DMS153 treated with DMSO at 0.1 percent for 48 hours (cell line): ENCODE results near the gene HSPA12A.

Experiments
- DNase-seq: peaks from one replicate; lab custom pipeline; 2025; ENCODE audit not compliant: unreplicated experiment; lab: John Stamatoyannopoulos, UW

Gene HSPA12A

DNA sequence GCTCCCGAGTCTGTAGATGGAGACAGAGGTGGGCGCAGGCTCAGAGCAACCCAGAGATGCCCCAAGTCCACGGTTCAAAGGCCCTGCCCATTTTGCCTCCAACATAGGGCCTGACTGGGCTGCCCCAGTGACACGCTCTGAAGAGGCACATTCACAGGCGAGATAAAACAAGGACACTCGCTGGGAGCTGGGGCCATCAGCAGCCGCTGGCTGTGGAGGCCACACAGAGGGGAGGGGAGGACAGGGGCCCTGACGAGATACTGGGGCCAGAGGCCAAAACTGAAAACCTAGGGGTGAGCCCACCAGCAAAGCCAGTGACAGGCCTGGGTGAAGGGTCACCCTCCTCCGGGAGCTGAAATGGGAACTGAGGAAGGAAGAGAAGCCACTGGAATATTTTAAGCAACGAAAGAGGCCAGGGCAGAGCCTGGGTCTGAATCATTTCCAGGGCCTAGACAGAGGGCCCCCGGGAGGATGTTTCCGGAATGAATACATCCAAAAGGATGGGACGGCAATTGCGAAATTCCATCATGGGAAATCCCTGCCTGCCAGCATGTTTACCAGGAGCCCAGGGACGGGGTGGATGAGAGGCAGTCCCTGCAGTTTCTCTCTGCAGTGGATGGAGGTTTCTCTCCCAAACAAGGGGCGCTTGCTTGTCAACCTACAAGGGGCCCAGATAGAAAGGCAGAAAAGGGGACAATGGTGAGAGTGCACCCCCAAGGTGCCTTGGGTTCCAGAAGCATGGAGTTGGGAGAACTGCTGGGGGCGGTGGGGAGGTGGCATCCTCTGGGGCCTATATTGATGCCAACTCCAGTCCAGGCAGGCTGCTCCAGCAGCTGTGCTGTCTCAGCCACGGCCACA lies 29.0 kb upstream of the HSPA12A start:
- no peak for DNase-seq

DNA sequence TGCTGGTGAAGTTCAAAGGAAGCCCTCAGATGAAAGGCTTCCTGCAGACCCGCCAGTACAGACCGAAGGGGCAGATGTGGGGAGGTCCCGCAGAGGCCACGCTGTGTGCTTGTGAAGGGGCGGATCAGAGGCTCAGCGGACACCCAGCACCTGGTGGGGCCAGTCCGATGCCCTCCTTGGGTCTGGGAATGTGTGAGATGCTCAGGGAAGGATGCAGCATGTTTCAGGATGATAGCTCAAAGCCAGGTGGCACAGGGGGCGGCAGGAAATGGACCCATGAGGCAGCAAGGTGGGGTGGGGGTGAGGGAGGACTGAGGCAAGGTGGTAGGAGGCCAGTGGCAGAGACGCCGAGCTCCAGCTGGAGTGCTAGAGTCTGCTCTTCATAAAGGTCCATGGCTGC lies 27.9 kb upstream of the HSPA12A start:
- DNase-seq, result no peak

DNA sequence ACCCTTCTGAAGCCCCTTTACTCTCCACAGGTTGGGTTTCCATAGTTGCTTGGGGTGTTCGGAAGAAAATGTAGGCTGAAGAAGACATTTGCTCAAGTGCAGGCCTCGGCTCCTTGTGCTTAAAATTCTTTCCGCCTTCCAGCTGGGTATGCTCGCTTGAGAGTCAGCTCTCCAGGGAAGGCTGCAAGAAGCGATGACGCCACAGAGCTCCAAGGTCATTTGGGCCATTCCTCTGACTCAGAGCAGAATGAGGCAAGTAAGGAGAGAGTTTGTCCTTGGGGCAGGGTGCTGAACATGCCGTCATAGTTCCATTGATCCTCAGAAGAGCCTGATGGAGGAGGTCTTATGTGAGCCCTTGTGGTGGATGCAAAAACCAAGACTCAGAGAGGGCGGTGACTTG lies 27.4 kb upstream of the HSPA12A start:
- DNase-seq, result no peak

DNA sequence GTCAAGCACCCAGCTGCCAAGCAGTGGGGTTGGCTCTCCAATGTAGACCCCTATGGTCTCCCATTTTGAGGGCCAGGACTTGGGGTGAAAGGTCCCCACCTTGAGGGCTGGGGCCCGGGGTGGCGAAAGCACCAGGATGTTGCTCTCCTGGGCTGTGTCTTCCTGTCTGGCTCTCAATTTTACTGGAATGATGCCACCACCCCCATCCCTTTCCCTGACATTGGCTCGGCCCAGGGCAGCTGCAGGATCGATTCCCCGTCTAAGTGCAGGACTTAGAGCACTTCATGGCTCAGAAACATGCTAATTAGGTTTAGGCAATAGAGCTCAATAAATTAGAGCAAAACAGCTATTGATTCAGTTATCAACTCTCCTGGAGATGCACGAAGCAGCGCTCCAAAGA lies 27.0 kb upstream of the HSPA12A start:
- no peak for DNase-seq

- DNase-seq, result no peak
Measured at GRCh38 chr10:116768786-116769185, 26.4 kb upstream of the HSPA12A start.

DNA sequence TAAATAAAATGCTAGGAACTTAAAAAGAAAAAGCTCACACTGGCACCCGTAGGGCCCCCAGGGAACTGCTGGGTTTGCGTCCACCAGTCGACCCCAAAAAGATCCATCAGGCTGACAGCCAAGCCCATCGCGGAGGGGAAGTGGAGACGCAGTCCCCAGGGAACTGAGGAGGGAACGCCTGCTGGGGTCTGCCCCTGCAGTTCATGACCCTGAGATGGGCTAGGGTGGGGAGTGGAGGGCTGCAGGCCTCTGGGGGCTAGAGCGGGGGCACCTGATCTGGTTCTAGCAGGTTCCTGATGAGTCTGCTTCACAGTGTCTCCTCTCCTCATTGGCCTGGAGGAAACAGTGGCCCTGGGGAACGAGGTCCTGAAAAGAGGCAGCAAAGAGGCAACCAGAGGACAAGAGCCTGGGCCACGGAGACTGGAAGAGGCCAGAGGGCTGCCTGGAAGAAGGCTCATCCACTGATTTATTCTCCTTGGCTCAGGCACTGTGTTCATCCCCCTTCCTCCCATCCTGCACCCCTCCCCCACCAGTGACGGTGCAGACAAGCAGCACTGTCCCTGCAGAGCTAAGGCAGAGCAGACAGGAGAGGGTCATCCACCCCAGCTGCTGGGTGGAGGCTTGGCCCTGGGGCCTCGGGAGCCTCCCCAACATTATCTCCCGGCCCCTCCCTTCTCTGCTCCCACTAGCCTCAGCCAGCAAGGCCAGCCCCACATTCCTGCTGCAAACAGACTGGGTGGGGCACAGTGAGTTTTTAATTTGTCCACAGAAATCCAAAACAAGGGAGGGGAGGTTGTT lies 24.7 kb upstream of the HSPA12A start:
- DNase-seq, result no peak

- no peak for DNase-seq
Measured at GRCh38 chr10:116766241-116766827, 24.0 kb upstream of the HSPA12A start.

- no peak for DNase-seq
Measured at GRCh38 chr10:116765648-116766081, 23.3 kb upstream of the HSPA12A start.

- no peak for DNase-seq
Measured at GRCh38 chr10:116764979-116765378, 22.6 kb upstream of the HSPA12A start.

GRCh38 chr10:116763440-116763839 lies 21.1 kb upstream of the HSPA12A start:
- no peak for DNase-seq

- DNase-seq, result no peak
Measured at GRCh38 chr10:116761883-116762282, 19.5 kb upstream of the HSPA12A start.

- DNase-seq, result no peak
Measured at GRCh38 chr10:116760919-116761318, 18.6 kb upstream of the HSPA12A start.

DNA sequence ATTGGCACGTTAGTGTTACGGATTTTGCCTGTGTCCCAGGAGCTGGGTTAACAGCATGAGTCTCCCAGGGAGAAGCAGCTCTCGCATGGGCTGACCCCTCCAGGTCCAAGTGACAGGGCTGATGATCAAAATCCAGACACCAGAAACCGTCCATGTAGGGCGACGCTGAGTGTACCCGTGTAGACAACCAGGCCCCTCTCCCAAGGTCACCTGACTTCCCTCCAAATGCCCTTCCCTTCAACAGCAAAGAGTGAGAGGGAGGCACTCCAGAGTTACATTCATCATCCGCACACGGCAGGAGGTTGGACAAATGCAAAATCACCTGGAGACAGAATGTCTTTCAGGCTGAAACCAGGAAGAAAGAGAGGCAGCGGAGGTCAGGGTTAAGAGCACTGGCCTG lies 14.9 kb upstream of the HSPA12A start:
- DNase-seq, result no peak

- no peak for DNase-seq
Measured at GRCh38 chr10:116756277-116756676, 13.9 kb upstream of the HSPA12A start.

- peak; percentile 42 for DNase-seq
Measured at GRCh38 chr10:116753759-116754158, 11.4 kb upstream of the HSPA12A start.

DNA sequence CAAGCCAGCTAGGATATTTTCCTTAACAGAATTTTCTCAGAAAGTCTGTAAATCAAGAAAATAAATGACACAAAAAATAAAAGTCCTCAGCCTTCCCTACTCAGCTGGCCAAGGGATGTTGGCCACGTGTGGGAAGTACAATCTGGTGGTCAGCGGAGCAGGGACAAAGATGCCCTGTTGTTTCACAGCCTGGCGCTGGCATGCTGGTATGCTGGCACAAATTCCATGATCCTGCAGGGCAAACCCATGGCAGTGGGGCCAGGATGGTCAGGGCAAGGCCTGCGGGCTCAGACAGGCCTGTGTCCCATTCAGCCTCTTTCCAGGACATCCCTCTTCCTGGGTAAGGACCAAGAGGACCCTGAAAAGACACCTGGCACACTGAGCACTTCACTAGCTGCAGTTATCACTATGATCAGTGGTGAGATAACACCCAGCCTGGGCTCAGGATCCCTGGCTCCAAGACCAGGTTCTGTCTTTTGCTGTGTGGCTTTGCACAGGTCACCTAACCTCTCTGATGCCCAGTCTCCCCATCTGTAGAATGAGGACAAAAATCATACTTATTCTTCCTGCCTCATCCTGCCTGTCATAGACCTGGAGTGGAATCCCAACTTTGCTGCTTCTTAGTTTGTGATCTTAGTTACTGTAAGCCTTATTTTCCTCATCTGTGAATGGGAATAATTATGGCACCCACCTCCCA lies 10.8 kb upstream of the HSPA12A start:
- DNase-seq, result no peak

- no peak for DNase-seq
Measured at GRCh38 chr10:116752563-116752962, 10.2 kb upstream of the HSPA12A start.

GRCh38 chr10:116748471-116748870 lies 6.1 kb upstream of the HSPA12A start:
- DNase-seq, result no peak

- DNase-seq, result no peak
Measured at GRCh38 chr10:116748041-116748440, 5.7 kb upstream of the HSPA12A start.

DNA sequence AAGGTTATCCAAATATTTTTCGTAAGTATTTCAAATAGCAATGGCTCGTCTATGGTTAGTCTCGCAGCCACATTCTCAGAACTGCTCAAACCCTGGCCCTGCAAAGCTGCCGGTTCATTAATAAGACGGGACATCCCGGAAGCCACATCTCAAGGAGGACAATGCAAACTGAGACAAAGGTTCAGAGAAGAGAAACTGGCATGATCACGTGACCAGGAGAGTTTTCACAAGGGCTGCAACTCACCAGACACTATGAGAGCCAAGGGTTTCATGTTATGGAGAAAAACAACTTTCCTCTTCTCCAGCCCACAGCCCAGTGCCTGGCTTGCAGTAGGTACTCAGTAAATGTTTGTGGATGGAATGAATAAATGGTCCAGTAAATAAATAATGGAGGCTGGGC lies 5.0 kb upstream of the HSPA12A start:
- no peak for DNase-seq

DNA sequence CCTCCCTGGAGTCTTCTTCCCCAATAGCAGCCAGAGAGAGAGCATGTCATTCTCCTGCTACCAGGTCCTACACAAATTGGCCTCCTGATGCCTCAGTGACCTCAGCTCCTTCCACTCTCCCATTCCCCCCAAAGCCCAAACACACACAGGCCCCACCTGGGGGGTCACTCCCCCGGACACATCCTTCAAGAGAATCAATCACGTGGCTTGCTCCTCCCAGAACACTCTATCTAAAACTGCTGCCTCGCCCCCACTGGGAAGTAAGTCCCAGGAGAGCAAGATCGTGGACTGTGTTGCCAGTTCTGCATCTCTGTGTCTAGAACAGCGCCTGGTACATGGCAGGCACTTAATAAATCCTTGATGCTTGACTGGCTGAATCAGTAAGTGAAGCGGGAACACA lies 2.5 kb upstream of the HSPA12A start:
- no peak for DNase-seq
